HG03442 (cell line): ENCODE measurements around the gene UBAP2.
A peak's percentile ranks its signal among the peaks of the same experiment; 100 is the strongest.
"Not testable (repeated sequence)": the region's sequence is repeated elsewhere in the genome, so short reads cannot be mapped to it uniquely, and the experiment has no call there.

ENCODE experiments used
- ATAC-seq: cut with Tn5 transposase; IDR thresholded peaks from one replicate; pipeline ENCODE4 v1.9.1; 2021; ENCODE audit warnings: mild to moderate bottlenecking, moderate library complexity; ENCODE audit not compliant: unreplicated experiment

The UBAP2 gene

DNA sequence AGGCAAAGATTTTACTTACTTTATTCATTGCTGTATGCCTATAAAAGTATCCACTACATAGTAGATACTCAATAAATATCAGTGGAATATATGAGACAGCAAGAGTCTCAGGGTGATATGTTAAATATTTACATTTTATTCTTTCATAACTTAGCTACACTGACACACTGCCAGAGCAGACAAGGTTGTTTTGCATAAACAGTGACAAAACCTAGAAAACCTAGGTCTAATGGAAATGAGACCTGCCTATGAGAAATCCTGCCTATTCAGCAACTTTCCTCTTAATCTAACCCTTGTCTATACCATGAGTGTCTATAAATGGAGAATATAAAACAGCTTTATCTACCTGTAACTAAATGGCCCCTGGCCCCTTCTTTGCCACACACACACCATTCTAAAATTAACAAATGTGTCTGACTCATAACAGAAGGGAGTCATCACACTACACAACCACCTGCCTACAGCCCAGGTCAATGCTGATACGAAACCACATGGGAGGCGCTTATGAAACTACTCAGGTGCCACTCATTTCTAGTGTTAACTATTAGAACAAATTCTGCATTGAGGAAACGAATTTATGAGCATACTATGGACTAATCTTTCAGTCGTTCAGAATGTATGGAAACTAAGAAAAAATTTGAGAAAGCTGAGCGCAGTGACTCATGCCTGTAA lies 60.3 kb downstream of the UBAP2 start:
- peak; percentile 97 for ATAC-seq

DNA sequence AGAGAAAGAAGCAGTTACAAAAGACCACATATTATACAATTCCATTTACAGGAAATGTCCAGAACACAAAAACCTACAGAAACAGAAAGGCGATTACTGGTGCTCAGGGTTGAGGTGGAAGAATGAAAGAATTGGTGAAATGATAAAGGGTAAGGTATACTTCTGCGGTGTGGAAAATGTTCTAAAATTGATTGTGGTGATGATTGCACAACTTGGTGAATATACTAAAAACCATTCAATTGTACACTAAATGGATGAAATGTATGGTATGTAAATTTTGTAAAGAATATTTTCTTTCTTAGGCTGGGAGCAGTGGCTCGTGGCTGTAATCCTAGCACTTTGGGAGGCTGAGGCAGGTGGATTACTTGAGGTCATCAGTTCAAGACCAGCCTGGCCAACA lies 72.3 kb downstream of the UBAP2 start:
- ATAC-seq, result no peak

DNA sequence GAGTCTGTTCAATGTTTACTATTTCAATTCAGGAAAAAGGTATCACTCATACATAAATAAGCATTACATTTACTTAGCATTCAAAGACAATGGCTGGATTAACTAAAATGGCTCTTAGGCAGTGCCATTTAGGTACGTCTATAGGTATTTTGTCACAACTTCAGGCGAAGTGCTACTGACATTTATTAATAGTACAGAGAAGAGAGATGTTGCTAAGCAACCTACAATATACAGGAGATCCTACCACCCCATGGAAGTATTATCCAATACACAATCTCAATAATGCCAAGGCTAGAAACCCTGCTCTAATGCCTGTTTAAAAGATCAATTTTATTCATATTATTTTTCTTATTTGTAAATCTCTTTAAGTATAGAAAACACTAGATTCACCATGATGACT lies 76.0 kb downstream of the UBAP2 start:
- no peak for ATAC-seq

DNA sequence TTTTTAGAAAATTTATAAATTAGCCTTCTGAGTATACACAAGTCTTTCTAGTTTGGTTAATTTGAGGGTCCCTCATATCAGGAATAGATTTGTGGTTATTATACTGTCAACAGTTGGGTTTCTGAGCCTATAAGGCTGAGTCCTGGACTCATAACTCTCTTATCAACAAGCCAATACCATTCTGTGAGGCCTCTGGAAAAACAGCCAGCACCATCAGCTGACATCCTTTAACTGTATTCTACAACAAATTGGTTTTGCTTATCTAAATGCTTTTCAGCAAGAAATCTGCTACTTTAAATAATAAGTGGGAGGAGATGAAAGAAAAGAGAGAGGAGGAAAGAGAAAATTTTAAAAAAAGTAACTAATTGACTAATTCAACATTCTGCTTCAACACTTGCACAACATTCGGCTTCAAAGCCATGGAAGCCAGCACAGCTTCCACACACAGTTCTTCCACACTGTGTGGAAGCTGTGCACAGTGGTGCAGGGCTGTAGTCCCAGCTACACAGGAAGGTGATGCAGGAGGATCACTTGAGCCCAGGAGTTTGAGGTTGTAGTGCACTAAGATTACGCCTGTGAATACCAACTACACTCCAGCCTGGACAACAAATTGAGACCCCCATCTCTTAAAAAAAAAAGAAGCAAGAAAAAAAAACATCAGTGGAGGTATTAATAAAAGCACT lies 84.5 kb downstream of the UBAP2 start:
- ATAC-seq, result no peak

DNA sequence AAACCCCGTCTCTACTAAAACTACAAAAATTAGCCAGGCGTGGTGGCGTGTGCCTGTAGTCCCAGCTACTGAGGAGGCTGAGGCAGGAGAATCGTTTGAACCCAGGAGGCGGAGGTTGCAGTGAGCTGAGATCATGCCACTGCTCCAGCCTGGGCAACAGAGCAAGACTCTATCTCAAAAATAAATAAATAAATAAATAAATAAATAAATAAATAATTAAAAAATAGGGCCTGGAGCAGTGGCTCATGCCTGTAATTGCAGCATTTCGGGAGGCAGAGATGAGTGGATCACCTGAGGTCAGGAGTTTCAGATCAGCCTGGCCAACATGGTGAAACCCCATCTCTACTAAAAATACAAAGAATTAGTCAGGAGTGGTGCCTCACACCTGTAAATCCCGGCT lies 86.2 kb downstream of the UBAP2 start:
- ATAC-seq, result not testable (repeated sequence)

DNA sequence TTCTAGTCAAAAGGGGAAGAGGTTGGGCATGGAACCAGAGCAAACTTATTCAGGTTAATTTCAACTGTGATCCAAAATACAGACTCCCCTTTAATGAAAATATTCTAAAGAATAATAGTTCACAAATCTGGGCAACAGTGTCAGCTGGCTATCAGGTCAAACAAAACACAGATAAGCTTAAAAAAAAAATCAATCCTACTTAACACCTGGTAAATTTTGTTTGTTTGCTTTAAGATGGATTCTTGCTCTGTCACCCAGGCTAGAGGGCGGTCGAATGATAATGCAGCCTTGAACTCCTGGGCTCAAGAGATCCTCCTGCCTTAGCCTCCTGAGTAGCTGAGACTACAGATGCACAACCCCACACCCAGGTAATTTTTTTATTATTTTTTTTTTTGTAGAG lies 89.0 kb downstream of the UBAP2 start:
- no peak for ATAC-seq

DNA sequence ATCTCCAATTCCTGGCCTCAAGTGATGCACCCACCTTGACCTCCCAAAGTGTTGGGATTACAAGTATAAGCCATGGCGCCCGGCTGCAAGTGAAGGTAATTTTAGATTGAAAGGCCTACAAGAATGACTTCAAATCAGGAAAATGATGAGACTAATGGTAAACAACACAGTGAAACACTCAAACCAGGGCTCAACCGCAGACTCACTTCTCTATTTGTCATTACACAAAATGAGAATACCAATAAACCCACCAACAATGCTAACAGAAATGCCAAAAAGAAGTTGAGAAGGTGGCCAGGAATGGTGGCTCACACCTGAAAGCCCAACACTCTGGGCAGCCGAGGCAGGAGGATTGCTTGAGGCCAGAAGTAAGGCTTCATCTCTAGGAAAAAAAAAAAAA lies 92.1 kb downstream of the UBAP2 start:
- ATAC-seq, result no peak

DNA sequence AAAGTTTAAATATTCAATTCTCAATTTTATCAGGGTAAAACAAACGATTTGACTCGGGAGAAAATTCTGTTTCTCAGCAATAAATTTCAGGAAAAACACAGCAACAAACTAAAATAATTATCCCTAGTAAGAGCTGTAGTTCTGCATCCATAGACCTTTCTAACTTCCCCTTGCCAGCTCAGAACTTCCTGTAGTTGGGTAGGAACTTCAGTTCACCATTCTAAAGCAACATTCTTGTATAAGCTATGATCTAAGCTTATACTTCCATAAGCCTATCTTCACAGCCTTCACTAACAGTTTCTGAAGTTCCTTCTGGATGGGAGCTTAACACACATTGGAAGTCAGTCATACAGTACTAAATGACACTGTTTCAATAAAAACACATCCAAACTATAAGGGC lies 96.6 kb downstream of the UBAP2 start:
- ATAC-seq, result no peak

DNA sequence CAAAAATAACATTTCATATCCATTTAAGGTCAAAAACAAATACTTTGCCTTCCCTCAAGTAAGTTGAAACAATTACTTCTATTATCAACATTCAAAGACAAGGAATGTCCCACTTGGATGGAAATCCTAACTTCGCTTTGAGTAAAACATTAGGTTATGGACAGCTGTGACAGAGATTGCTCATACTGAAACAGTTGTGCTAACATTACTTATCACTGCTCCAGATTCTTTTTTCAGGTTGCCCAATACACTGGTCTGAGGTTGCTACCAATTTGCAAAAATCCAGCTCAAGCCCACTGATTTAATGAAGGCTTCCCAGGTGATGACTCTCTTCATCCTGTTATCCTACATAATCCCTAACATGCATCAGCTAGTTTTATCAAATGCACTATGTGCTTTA lies 98.3 kb downstream of the UBAP2 start:
- ATAC-seq, result no peak

DNA sequence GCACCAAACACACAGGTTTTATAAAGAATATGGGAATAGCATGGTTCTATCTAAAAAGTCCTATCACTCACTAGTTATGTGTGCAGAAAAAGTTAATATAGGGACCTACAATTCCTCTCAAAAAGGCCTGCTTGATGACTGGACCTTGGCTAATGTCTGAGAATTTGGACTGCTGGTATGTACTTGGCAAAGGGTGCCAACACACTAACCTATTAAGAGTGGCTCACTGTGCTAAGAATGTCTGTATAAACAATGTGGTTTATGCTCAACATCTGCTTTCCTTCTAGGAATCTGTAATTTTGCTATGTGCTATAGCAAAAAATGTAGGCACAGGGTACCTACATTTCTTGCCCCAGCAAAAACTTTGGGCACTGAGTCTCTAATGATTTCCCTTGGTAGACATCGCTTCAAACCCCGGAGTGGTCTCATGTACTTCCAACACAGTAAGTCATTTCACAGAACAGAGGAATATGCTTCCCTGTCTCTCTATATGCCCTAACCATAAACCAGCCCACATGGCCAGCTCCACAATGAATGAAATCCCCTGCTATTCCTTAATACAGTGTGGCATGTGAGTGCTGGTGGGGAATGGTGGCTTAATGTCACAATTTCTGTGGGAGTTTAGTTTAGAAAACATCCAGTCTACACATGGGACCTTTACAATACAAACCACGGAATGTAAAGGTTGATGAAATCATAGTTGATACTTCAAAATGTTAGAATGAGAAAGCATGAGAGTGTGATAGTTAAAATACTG lies 101.7 kb downstream of the UBAP2 start:
- ATAC-seq, result no peak

DNA sequence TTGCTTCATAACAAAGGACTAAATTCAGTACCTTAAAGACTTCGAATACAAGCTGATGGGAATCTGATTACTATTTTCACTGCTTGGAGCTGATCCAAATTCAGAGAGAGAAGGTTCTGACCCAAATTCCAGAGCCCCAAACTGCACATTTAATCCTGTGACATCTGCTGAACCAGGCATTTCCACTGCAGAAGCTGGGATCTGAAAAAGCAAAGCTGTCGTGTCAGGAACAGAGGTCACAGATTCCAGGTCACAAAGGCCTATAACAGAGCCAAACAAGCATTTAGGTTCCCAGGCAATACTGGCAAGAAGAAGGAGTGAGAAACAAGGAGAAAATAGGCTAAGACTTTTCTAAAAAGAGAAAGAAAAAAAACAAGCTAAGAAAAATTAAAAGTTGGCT lies 105.3 kb downstream of the UBAP2 start:
- no peak for ATAC-seq

DNA sequence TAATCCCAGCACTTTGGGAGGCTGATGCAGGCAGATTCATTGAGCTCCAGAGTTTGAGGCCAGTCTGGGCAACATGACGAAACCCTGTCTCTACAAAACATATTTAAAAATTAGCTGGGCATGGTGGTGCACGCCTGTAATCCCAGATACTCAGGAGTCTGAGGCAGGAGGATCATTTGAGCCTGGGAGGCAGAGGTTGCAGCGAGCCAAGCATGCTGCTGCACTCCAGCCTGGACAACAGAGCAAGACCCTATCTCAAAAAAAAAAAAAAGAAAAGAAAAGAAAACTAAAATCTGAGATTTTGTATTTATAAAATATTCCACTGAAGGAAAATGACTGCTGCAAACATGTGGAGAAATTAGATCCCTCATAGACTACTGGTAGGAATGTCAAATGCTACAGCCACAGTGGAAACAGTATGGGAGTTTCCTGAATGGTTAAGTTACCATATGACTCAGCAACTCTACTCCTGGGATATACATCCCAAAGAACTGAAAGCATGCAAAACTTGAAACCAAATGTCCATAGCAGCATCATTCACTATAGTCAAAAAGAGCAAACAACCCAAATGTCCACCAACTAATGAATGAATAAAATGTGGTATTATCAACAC lies 106.1 kb downstream of the UBAP2 start:
- ATAC-seq, result no peak

DNA sequence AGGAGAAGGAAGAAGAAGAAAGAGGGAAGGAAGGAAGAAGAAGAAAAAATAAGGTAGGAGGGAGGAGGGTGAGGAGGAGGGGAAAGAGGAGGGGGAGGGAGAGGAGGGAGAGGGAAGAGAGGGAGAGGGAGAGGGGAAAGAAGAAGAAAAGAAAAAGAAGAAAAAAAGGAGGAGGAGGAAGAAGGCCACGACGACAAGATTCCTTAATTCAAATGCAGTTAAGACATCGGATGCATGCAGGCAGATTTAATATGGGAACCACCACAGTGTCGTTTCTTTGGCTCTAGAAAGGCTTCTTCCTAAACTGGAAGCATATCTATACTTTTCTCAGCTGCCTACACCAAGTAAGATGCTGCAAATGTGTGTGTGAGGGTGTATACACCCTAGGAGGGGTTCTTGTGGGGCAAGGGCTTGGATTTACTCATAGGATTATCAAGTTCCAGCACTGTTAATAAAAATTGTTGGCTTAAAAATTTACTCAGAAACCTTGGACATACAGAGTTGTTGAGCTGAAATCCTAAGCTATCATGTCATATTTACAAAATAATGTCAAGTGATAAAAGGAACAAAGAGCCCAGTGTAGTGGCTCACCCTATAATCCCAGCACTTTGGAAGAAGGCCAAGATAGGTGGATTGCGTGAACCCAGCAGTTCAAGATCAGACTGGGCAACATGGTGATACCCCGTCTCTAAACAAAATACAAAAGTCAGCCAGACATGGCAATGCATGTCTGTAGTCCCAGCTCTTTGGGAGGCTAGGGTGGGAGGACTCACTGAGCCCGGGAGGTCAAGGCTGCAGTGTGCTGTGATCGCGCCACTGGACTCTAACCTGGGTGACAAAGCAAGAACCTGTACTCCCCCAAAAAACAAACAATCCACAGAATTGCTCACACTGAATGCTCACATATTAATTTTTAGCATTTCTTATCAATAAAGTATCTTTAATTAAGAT lies 108.5 kb downstream of the UBAP2 start:
- no peak for ATAC-seq

DNA sequence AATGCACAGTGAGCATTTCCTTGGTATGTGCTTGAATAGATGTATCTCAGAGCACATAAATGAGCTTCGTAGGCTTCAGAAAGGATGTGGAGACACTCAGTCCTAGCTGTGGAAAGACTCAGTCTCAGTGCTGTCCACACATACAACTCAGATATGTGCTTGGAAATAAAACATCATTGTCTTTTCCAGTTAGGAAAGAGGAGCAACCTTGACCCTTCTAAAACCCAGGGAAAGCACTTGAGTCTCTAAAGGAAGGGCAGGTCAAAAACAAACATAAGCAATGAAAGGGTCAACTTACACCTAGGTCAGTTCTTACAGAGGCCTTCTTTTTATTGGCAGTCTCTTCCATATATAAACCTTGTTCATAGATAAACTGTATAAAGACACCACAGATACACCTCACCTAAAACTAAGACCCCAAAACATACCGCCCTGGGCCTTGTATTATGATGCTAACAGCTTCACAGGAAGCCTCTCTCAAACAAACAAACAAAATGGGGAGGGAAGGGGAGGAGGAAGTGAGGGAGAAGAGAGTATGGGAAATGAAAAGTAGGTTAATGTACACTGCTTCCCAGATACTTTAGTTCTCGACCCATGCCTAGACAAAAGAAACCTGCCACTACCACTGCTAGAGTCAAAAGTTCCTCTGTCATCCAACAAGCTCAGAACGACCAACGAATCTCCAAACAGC lies 114.4 kb downstream of the UBAP2 start:
- no peak for ATAC-seq

DNA sequence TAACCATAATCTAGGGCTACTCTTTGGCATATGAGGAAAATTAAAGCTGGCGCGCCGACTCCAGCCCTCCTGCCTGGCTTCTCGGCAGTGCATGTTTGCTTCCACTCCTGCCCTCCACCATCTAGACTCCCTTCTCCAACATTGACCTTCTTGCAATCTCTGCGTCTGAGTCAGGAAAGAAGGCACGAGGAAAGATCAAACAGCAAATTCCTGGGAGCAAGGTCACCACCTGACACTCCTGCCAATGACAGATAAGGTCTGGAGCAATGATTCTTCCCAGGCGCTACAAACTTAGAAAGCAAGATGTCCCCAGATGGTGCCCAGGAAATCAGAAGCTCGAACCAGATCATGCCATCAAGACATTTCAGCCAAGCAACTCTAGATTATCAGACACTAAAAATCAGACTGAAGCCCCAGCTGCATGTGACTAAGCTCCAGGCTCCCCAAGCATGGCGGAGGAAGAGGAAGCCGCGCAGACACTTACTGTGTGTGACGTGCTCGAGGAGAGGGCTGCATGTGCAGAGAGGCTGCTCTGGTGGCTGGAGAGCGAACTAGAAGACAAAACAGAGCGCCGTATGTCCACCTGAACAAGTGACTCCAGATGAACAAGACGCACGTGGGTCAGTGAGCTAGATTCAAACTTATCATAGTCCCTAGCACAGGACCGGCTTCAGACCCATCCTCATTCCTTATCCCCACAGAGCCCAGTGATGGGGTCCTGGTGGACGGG lies 116.4 kb downstream of the UBAP2 start:
- ATAC-seq, result no peak

DNA sequence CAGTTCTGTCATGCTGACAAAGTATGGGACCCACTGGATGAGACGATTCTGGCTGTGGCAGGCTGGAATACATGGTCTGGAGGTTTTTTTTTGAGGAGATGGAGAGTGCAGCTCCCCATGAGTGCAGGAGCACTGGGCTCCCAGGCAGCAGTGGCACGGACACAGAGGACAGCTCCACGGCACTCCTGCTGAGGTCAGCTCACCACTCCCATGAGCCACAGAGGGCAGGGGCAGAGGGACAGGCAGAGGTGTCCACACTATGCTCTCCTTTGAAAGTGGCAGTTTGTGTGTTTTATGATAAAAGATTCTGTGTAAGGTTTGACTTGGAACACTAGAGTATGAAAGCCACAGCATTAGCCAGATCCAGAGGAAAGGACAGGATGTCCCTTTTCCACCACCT lies 117.4 kb downstream of the UBAP2 start:
- ATAC-seq, result no peak

DNA sequence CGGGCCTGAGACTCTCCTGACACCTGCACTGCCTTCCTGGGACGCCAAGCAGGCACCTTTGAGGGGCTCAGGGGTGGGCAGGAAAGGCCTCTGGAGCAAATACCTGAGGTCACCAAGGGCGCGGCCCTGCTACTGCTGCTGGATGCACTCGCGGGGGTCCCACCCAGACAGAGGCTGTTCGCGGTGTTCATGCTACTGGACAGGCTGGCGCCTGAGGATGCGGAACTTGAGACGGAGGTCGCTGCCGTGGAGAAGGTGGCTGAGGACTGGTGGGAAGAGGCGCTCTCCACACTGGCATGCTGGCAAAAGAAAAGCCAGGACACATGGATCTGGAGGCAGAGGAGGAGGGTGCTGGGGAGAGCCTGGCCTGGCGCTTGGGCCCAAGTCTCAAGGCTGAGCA lies 121.0 kb downstream of the UBAP2 start:
- no peak for ATAC-seq

DNA sequence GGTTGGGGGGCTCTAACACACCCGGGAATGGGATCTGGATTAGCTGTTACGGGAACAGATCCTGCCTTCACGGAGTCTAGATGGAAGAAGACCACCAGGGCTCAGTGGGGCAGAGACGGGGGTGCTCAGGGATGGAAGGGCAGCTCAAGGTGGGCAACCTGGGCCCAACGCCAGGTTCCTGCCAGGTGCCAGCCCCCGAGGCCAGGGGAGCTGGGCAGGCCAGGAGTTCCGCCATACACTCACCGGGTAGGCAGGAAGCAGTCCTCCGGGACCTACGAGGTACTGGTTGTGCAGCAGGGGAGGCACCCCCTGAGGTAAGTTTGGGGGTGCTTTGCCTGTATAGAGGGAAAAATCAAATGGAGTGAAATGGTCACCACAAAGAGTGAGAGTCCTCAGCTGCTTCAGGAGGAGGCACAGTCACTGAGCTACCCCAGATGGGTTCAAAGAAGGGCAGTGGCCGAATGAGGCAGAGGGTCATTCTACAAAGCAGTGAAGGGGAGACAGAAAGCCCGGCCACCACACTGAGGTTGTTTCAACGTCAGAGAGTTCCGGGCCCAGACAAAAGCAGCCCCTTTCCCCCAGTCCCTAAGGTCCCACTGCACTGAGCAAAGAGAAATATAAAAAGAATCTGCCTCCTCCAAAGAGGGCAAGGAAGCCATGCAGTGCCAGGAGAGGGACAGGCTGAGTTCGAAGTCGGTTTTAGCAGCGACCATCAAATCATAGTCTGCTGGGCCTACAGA lies 121.8 kb downstream of the UBAP2 start:
- ATAC-seq, result no peak
